Frontal cortex (tissue), 4 donors: ENCODE results near the gene ZFYVE19. TPM values are rescaled to one million over a fixed set of nuclear protein-coding genes. Genes with fewer than 3 reads are reported as not detected.
A peak's percentile ranks its signal among the peaks of the same experiment; 100 is the strongest.
"Not testable (repeated sequence)": the region's sequence is repeated elsewhere in the genome, so short reads cannot be mapped to it uniquely, and the experiment has no call there.

Experiments
- DNase-seq, 2 donors: peaks; one replicate each; pipeline ENCODE4 v3.0.0; 2012; ENCODE audit warnings: low spot score in 2 of 2
- FAIRE-seq: peaks from 2 replicates; lab custom pipeline; 2012; peaks lifted over from hg19 to GRCh38; lab: Jason Lieb, UNC
- total RNA-seq: library from RNA; depleted of rRNA; stranded (reverse); fragments of >200 nt; gene quantifications from one replicate; pipeline ENCODE4 v1.2.3, GENCODE V29; 2014
- donor health status: control.
- donor health status: control.
- donor health status: control.

The ZFYVE19 gene
- total RNA-seq, 1 donor from 2014 or later = 18.8 TPM

- FAIRE-seq = no peak
- DNase-seq = peak in 1 of 2 donors; percentile 43
Measured at GRCh38 chr15:40843885-40844695, 37.2 kb downstream of the ZFYVE19 start, which contains the start of gene SPINT1. Gene SPINT1 (plus strand): TSS chr15:40844048. CDS start chr15:40844555, 507 bp downstream.

- DNase-seq = no peak
- FAIRE-seq = no peak
Measured at GRCh38 chr15:40844696-40845030, 37.8 kb downstream of the ZFYVE19 start.

GRCh38 chr15:40845036-40845435 lies 38.1 kb downstream of the ZFYVE19 start:
- FAIRE-seq (no peak), DNase-seq (no peak)

DNA sequence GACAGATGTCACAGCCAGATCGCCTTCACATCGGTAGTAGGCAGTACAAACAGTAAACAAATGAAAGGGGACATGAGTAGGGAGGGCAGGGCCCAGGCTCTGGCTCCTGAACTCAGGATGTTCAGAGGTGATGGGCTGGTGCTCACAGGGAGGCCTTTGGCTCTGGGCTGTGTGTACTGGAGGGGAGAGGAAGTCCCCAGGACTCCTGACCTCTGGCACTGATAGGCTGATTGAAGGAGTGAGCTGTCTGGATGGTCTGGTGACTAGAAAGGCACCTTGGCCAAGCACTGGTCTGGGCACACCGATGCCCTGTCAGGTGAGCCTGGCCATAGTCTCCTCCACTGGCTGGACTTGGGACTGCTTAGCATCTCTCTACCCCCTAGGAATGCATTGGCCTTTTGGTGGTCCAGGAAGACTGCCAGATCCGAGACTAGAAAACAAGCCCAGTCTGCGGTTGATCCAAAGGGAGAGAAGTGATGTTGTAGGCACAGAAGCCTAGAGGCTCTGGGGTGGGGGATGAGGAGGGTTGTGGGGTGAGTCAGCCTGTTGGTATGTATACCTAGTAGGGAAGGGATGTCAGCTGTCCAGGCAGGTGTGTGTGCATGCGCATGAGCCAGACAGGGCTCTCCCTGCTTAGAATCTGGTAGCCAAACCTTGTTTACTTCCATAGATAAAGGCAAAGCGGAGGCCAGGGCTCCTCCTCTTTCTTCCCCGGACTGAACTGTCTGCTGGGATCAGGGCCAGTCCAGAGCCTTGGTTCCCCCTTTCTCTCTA lies 38.8 kb downstream of the ZFYVE19 start:
- no peak for FAIRE-seq

DNA sequence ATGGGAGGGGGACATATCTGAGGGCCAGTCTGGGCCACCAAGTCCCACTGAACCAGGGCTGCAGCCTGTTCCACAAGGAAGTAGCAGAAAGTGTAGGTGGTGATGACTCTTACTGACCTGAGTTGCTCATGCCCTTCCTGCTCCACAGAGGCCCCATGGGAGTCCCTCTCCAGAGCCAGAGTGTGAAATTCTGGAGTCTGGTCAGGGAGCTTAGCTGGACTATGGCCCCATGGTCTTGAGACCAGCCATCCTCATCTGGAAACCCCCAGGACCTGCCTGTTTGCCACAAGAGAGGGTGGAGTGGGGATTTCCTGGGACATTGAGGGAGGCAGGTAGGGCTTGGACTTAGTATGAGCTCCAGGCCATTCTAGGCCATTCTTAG lies 39.9 kb downstream of the ZFYVE19 start:
- no peak for DNase-seq
- FAIRE-seq = no peak

More for the DNA sequence above, 38.8 kb downstream of the ZFYVE19 start:
- no peak for DNase-seq

DNA sequence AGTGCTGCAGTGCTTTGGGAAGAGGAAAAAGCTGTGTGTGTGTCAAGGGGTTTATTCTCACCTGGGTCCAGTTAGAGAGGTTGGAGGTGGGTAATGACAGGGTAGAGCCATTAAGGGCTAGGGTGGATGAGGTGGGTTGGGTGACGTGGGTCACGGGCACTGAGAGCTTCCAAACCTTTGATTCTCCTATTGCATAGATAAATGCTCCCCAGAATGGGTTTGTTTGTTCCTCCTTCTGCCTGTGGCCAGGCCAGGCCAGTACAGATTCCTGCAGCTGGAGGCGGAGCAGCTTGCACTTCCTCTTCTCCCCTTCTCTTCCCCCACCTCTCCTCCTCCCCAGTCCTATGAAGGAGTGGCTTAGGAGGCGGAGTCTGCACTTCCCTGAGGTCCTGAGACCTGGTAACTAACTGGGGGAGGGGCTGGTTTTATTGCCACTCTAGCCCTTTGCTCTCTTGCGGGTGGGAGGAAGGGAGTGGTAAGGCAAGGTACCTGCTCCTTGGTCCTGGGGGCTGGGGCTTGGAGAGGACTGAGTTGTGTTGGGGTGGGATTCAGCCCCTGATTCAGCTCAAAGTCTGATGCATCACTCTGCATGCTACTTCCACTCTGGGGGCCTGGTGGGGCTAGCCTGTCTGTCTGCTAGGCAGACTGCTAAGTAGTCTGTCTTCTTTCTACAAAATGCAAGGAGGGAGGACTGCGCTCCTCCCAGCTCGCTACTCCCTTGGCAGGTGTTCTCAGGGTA lies 40.5 kb downstream of the ZFYVE19 start:
- DNase-seq = no peak
- no peak for FAIRE-seq

- FAIRE-seq (no peak), DNase-seq (no peak)
Measured at GRCh38 chr15:40850576-40851112, 43.8 kb downstream of the ZFYVE19 start.

- FAIRE-seq (no peak), DNase-seq (no peak)
Measured at GRCh38 chr15:40852529-40852928, 45.6 kb downstream of the ZFYVE19 start.

GRCh38 chr15:40853241-40853890 lies 46.5 kb downstream of the ZFYVE19 start:
- no peak for FAIRE-seq
- DNase-seq = no peak

DNA sequence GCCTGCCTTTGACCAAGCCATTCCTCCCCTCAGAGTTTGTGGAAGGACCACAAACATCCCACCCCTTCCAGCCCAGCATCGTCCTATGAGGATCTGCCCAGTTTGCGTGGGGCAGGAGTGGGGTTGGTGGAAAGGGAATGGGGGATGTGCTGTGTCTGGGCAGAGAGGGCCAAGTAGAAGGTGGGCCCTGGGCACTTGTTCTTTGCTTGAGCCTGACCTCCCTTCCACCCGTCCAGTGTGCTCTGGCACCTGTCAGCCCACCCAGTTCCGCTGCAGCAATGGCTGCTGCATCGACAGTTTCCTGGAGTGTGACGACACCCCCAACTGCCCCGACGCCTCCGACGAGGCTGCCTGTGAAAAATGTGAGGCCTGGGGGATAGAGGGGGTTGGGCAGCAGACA lies 47.3 kb downstream of the ZFYVE19 start:
- DNase-seq (no peak), FAIRE-seq (no peak)

- FAIRE-seq = no peak
- DNase-seq = no peak
Measured at GRCh38 chr15:40855706-40856234, 48.9 kb downstream of the ZFYVE19 start.

- FAIRE-seq = no peak
- DNase-seq = no peak
Measured at GRCh38 chr15:40856746-40857145, 49.9 kb downstream of the ZFYVE19 start.

DNA sequence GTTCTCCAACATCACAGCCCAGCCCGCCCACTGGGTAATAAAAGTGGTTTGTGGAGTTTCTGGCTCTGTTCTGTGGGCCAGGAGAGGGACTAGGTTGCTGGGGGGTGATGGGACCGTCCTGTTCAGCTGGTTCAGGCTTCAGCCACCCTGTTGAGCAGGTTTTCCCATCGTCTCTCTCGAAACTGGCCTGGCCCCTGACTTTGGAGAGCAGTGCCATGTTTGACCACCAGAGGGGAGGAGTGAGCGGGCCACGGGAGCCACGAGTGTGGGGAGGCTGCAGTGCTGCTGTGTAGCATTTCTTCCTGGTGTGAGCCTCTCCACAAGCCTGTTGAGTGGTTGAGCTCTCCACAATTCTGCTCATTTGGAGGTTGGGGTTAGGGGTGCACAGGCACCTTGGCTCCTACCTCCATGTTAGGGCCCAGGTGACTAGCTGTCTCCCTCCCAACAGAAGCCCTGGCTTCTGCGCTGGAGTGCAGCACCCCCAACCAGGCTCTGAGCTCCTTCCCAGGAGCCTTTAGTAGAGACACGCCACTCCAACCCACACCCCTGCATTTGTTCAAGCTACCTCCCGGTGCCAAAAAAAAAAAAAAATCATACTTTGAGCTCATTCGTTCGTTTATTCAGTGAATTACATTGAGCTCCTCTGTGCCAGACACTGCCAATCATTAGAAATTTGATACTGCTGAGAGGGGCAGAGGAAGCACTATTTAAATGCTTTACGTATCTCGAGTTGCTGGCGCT lies 50.9 kb downstream of the ZFYVE19 start:
- DNase-seq = peak; percentile 58 to 83
- FAIRE-seq = no peak

DNA sequence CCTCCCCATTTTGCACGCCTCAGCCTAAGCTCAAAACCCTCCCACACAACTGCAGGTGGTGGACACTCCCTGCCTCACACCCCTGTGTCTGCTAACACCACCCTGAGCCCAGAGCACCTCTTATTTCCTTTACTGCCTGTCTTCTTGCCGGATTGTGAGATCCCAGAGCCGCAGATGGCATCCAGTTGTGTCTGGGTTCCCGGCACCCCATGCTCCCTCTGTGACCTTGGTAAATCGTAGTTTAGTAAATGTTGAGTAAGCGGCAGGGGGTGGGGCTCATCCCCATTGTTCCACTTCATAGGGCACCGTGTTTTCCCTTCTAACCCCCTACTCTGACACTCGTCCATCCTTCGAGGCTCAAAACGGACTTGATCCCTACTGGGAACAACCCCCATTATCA lies 51.8 kb downstream of the ZFYVE19 start:
- DNase-seq = no peak
- no peak for FAIRE-seq

GRCh38 chr15:40859206-40859851 lies 52.4 kb downstream of the ZFYVE19 start:
- FAIRE-seq (no peak), DNase-seq (peak in 1 of 2 donors; percentile 53)

- not testable (repeated sequence) for FAIRE-seq, DNase-seq
Measured at GRCh38 chr15:40861147-40861546, 54.3 kb downstream of the ZFYVE19 start.

GRCh38 chr15:40863660-40864270 lies 56.9 kb downstream of the ZFYVE19 start:
- no peak for DNase-seq
- FAIRE-seq = no peak
